Measurements from ENCODE around the gene ZMYM3.

Gene ZMYM3

DNA sequence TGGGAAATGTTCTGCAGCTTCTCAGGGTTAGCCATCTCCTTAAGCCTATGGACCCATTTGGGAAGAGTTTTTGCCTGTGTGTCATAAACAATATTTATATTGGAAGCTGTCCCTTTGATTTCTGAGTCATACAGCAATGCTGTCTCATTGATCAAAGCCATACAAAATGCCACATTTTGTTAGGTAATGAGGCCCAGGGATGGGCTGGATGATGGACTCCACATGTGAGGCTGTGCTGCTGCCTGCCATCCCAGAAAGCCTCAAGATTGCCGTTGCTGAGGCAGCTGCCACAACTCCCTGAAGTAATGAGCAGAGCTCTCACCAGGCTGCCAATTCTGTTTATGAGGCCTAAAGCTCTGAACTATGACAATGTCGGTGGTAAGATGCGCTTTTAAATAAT is 43.1 kb downstream of the ZMYM3 start:
- no peak for DNase-seq

DNA sequence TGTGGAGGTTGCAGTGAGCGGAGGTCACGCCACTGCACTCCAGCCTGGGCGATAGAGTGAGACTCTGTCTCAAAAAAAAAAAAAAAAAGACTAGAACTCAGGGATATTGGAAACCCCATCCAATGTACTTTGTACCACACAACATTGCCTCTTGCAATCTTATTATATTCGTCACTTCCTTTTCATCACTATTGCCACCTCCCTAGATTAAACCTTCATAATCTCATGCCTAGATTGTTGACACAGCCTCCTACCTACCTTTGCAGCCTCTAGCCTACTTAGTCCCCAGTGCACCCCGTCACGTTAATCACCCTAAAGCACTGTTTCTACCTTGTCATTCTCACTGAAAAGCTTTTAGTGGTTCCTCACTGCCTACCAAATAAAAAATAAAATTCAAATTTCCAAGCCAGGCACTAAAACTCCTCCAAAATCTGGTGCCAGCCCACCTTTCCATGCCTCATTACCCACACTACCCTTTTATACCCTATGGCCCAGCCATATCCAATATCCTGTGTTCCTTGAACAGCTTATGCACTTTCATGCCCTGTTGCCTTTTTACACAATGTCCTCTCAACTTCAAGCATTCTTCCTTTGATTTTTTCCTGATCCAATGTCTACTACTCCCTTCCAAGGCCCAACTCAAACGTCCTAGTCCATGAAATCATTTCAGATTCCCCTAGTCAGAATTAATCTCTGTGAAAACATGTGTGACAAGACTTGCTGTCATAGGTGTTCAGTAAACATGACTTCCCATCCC is 54.5 kb downstream of the ZMYM3 start:
- no peak for DNase-seq

DNA sequence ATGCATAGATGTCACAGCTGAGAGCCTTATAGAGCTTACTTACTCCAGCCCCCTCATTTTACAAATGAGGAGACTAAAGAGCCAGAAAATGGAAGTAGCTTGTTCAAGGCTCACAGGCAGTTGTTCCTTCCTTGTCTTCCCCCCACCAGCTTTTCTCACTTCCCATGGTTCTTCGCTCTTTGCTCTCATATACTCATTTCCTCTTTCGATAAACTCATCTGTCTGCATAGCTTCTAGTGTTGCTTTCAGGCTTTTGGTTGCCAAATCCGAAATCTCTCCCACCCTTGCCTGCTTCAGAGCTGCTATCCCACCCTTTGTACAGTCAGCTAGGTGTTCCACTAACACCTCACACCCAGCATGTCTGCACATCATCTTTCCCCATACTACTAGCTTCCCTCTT is 55.9 kb downstream of the ZMYM3 start:
- DNase-seq, result no peak

DNA sequence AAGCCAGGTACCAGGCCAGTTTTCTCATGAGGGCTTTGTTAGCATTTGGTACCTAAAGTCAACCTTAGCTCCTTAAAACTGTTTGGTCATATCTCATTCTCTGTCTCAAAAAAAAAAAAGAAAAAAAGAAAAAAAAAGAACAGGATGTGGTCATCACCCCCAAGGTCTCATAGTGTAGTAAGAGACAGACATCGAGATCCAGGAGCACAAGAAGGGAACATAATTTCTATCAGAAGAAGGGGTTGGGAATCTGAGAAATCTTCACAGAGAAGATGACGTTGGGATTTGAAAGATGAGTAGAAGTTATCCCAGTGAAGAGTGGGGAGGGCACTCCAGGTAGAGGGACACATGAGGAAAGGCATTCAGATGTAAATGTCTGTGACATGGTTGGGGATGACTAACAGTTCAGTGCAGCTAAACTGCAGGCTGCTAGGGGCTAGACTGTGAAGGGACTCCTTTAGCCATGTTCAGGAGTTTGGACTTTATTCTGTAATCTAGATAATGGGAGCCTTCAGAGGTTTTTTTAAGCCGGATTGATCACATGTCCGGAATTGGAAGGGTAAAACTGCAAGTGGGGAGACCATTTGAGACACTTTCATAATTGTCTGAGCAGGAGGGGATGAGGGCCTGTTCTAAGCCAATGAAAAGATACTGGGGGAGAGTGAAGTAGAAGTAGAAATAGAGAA is 57.8 kb downstream of the ZMYM3 start:
- no peak for DNase-seq

DNA sequence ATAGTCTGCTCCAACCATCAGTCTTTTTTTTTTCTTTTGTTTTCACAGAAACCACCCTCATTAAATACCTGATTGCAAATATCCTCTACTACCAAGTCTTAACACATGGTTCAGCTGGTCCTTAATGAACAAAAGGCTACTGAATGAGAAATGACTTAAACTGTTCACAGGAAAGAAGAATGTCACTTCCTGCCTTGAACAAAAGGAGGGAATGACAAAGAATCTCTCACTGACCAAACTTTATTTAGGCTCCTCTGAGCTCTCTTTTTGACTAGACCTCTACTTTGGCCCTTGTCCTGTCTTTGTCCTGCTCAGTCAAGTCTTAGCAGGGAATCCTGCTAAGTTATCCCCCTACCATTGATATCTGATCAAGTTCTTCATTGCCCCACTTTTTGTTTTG is 62.7 kb downstream of the ZMYM3 start:
- DNase-seq, result no peak
